HepG2 (cell line): ENCODE data around the gene BCAS1. TPM values are rescaled to one million over a fixed set of nuclear protein-coding genes. Genes with fewer than 3 reads are reported as not detected.

ENCODE experiments used
- CENPT ChIP-seq: sonication (generic); formaldehyde crosslinking; IDR thresholded peaks from 2 replicates; pipeline ENCODE4 v1.8.0; 2022; ENCODE audit warnings: low read depth, mild to moderate bottlenecking, moderate library complexity, missing genetic modification reagents
- EEA1 ChIP-seq: sonication (generic); formaldehyde crosslinking; IDR thresholded peaks from 2 replicates; pipeline ENCODE4 v1.5.1; 2020; ENCODE audit warnings: mild to moderate bottlenecking, missing genetic modification reagents, borderline replicate concordance
- GPN1 ChIP-seq: sonication (generic); formaldehyde crosslinking; IDR thresholded peaks from 2 replicates; pipeline ENCODE4 v1.5.1; 2020; ENCODE audit warnings: missing genetic modification reagents, borderline replicate concordance
- PCBP1 ChIP-seq: fragments of 200-400 bp; formaldehyde crosslinking; IDR thresholded peaks from 2 replicates; pipeline ENCODE4 v1.6.1; 2017; ENCODE audit warnings: mild to moderate bottlenecking, low read depth, low read length, borderline replicate concordance
- RBM39 ChIP-seq: fragments of 200-400 bp; formaldehyde crosslinking; IDR thresholded peaks from one replicate; pipeline ENCODE4 v1.6.1; 2018; ENCODE audit warnings: antibody characterized with exemption, mild to moderate bottlenecking, low read depth, low read length; ENCODE audit not compliant: poor library complexity, severe bottlenecking
- ZBTB8A ChIP-seq: sonication (generic); formaldehyde crosslinking; IDR thresholded peaks from 2 replicates; pipeline ENCODE4 v1.4.0; 2020; ENCODE audit warnings: mild to moderate bottlenecking, low read depth, missing genetic modification reagents, borderline replicate concordance
- ZFY ChIP-seq: sonication (generic); formaldehyde crosslinking; IDR thresholded peaks from 2 replicates; pipeline ENCODE4 v1.4.0; 2020; ENCODE audit warnings: missing genetic modification reagents
- ZNF781 ChIP-seq: sonication (generic); formaldehyde crosslinking; IDR thresholded peaks from 2 replicates; pipeline ENCODE4 v1.5.1; 2020; ENCODE audit warnings: borderline replicate concordance, mild to moderate bottlenecking, missing genetic modification reagents; ENCODE audit errors: not compliant biosample characterization
- ZNF879 ChIP-seq: sonication (generic); formaldehyde crosslinking; IDR thresholded peaks from 2 replicates; pipeline ENCODE4 v1.8.1; 2023; ENCODE audit warnings: missing genetic modification reagents
- polyA plus RNA-seq, 8 experiments: library from polyadenylated mRNA; depleted of rRNA in 3 of 8; stranded (reverse) in 7 of 8; unstranded in 1 of 8; fragments of >200 nt; fragmentation: Illumina TruSeq in 4 of 8; extraction: Trizol in 4 of 8; gene quantifications; 2 replicates each; pipeline versions ENCODE4 v1.2.1 to v1.2.3, GENCODE V29; 2011 to 2016; ENCODE audit warnings: low read depth in 4 of 8, missing spikeins in 1 of 8, mixed read lengths in 1 of 8; ENCODE audit not compliant: insufficient read depth in 1 of 8
- total RNA-seq, 5 experiments: library from RNA; depleted of rRNA; stranded (reverse); fragments of >200 nt; fragmentation: Illumina TruSeq; extraction: Trizol; gene quantifications; 2 replicates each; pipeline ENCODE4 v1.2.3, GENCODE V29; 2016; ENCODE audit warnings: low read depth in 1 of 5
- TF ChIP-seq, protein P1 (sequence below): IDR thresholded peaks from 2 replicates; pipeline ENCODE4 v1.6.1; 2016; ENCODE audit warnings: mild to moderate bottlenecking, missing biosample characterization, missing genetic modification reagents
- TF ChIP-seq, protein P2 (sequence below): sonication (generic); formaldehyde crosslinking; IDR thresholded peaks from 2 replicates; pipeline ENCODE4 v1.4.0; 2020; ENCODE audit warnings: missing genetic modification reagents
- TF ChIP-seq, protein P3 (sequence below): sonication (generic); formaldehyde crosslinking; IDR thresholded peaks from 2 replicates; pipeline ENCODE4 v1.4.0; 2020; ENCODE audit warnings: missing genetic modification reagents, borderline replicate concordance
- TF ChIP-seq, protein P4 (sequence below): sonication (generic); formaldehyde crosslinking; IDR thresholded peaks from 2 replicates; pipeline ENCODE4 v1.4.0; 2020; ENCODE audit warnings: missing genetic modification reagents
- TF ChIP-seq, protein P5 (sequence below): sonication (generic); formaldehyde crosslinking; IDR thresholded peaks from 2 replicates; pipeline ENCODE4 v1.4.0; 2020; ENCODE audit warnings: missing genetic modification reagents

BCAS1 gene
- total and polyA plus RNA-seq, 2 of the 13 experiments (the other 11 are each of a cell fraction or from before 2014, with no cell fraction given) = 0.55 to 0.91 TPM

- TF ChIP-seq, protein P1, sequence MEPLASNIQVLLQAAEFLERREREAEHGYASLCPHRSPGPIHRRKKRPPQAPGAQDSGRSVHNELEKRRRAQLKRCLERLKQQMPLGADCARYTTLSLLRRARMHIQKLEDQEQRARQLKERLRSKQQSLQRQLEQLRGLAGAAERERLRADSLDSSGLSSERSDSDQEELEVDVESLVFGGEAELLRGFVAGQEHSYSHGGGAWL = peak; percentile 79
- TF ChIP-seq ZFY (CRISPR knock-in tag) (no peak; the same call in 1 of the 2 replicates), ZBTB8A (CRISPR knock-in tag) (peak; percentile 37; the same call in 1 of the 2 replicates), CENPT (CRISPR knock-in tag) (no peak), ZNF781 (CRISPR knock-in tag) (peak; percentile 96), ZNF879 (CRISPR knock-in tag) (no peak), GPN1 (CRISPR knock-in tag) (no peak), RBM39 (no peak), EEA1 (CRISPR knock-in tag) (no peak), PCBP1 (no peak)
- TF ChIP-seq, protein P2, sequence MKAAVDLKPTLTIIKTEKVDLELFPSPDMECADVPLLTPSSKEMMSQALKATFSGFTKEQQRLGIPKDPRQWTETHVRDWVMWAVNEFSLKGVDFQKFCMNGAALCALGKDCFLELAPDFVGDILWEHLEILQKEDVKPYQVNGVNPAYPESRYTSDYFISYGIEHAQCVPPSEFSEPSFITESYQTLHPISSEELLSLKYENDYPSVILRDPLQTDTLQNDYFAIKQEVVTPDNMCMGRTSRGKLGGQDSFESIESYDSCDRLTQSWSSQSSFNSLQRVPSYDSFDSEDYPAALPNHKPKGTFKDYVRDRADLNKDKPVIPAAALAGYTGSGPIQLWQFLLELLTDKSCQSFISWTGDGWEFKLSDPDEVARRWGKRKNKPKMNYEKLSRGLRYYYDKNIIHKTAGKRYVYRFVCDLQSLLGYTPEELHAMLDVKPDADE (CRISPR knock-in tag) = no peak
- TF ChIP-seq, protein P3, sequence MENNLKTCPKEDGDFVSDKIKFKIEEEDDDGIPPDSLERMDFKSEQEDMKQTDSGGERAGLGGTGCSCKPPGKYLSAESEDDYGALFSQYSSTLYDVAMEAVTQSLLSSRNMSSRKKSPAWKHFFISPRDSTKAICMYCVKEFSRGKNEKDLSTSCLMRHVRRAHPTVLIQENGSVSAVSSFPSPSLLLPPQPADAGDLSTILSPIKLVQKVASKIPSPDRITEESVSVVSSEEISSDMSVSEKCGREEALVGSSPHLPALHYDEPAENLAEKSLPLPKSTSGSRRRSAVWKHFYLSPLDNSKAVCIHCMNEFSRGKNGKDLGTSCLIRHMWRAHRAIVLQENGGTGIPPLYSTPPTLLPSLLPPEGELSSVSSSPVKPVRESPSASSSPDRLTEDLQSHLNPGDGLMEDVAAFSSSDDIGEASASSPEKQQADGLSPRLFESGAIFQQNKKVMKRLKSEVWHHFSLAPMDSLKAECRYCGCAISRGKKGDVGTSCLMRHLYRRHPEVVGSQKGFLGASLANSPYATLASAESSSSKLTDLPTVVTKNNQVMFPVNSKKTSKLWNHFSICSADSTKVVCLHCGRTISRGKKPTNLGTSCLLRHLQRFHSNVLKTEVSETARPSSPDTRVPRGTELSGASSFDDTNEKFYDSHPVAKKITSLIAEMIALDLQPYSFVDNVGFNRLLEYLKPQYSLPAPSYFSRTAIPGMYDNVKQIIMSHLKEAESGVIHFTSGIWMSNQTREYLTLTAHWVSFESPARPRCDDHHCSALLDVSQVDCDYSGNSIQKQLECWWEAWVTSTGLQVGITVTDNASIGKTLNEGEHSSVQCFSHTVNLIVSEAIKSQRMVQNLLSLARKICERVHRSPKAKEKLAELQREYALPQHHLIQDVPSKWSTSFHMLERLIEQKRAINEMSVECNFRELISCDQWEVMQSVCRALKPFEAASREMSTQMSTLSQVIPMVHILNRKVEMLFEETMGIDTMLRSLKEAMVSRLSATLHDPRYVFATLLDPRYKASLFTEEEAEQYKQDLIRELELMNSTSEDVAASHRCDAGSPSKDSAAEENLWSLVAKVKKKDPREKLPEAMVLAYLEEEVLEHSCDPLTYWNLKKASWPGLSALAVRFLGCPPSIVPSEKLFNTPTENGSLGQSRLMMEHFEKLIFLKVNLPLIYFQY (CRISPR knock-in tag) = peak; percentile 15; the same call in 1 of the 2 replicates
- TF ChIP-seq, protein P4, sequence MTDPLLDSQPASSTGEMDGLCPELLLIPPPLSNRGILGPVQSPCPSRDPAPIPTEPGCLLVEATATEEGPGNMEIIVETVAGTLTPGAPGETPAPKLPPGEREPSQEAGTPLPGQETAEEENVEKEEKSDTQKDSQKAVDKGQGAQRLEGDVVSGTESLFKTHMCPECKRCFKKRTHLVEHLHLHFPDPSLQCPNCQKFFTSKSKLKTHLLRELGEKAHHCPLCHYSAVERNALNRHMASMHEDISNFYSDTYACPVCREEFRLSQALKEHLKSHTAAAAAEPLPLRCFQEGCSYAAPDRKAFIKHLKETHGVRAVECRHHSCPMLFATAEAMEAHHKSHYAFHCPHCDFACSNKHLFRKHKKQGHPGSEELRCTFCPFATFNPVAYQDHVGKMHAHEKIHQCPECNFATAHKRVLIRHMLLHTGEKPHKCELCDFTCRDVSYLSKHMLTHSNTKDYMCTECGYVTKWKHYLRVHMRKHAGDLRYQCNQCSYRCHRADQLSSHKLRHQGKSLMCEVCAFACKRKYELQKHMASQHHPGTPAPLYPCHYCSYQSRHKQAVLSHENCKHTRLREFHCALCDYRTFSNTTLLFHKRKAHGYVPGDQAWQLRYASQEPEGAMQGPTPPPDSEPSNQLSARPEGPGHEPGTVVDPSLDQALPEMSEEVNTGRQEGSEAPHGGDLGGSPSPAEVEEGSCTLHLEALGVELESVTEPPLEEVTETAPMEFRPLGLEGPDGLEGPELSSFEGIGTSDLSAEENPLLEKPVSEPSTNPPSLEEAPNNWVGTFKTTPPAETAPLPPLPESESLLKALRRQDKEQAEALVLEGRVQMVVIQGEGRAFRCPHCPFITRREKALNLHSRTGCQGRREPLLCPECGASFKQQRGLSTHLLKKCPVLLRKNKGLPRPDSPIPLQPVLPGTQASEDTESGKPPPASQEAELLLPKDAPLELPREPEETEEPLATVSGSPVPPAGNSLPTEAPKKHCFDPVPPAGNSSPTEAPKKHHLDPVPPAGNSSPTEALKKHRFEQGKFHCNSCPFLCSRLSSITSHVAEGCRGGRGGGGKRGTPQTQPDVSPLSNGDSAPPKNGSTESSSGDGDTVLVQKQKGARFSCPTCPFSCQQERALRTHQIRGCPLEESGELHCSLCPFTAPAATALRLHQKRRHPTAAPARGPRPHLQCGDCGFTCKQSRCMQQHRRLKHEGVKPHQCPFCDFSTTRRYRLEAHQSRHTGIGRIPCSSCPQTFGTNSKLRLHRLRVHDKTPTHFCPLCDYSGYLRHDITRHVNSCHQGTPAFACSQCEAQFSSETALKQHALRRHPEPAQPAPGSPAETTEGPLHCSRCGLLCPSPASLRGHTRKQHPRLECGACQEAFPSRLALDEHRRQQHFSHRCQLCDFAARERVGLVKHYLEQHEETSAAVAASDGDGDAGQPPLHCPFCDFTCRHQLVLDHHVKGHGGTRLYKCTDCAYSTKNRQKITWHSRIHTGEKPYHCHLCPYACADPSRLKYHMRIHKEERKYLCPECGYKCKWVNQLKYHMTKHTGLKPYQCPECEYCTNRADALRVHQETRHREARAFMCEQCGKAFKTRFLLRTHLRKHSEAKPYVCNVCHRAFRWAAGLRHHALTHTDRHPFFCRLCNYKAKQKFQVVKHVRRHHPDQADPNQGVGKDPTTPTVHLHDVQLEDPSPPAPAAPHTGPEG = 0 out of 2 replicates have a peak, but pooled peaks have one; percentile 67
- TF ChIP-seq, protein P5, sequence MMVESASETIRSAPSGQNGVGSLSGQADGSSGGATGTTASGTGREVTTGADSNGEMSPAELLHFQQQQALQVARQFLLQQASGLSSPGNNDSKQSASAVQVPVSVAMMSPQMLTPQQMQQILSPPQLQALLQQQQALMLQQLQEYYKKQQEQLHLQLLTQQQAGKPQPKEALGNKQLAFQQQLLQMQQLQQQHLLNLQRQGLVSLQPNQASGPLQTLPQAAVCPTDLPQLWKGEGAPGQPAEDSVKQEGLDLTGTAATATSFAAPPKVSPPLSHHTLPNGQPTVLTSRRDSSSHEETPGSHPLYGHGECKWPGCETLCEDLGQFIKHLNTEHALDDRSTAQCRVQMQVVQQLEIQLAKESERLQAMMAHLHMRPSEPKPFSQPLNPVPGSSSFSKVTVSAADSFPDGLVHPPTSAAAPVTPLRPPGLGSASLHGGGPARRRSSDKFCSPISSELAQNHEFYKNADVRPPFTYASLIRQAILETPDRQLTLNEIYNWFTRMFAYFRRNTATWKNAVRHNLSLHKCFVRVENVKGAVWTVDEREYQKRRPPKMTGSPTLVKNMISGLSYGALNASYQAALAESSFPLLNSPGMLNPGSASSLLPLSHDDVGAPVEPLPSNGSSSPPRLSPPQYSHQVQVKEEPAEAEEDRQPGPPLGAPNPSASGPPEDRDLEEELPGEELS (CRISPR knock-in tag) = peak; percentile 100
Observed at GRCh38 chr20:54107600-54108325, 37.4 kb upstream of the BCAS1 start (continued).
